BE2C (cell line): Measurements from ENCODE around the gene TEC.
"Not testable (repeated sequence)": the region's sequence is repeated elsewhere in the genome, so short reads cannot be mapped to it uniquely, and the experiment has no call there.

Source experiments
- DNase-seq: peaks from one replicate; pipeline ENCODE4 v3.0.0-alpha.2; 2020
- H3K27me3 ChIP-seq: fragments of 250-450 bp; sonication (Bioruptor Pico); 2 replicates; pipeline ENCODE4 v1.5.1; 2020; ENCODE audit warnings: mild to moderate bottlenecking
- H3K36me3 ChIP-seq: fragments of 250-450 bp; sonication (Bioruptor Pico); 2 replicates; pipeline ENCODE4 v1.5.1; 2020; ENCODE audit warnings: mild to moderate bottlenecking
- H3K4me1 ChIP-seq: fragments of 250-450 bp; sonication (Bioruptor Pico); 2 replicates; pipeline ENCODE4 v1.5.1; 2020
- H3K4me3 ChIP-seq: 2 replicates; pipeline ENCODE4 v1.5.1; 2011; ENCODE audit warnings: low read depth, low read length
- H3K9me3 ChIP-seq: fragments of 250-450 bp; sonication (Bioruptor Pico); 2 replicates; pipeline ENCODE4 v1.5.1; 2020
- TF ChIP-seq, protein P1 (sequence below): IDR thresholded peaks from 2 replicates; pipeline ENCODE4 v1.5.1; 2012; ENCODE audit warnings: mild to moderate bottlenecking, low read depth, low read length

TEC gene

GRCh38 chr4:48226199-48226598, 43.4 kb downstream of the TEC start:
- no peak overlapping the region for H3K4me3 ChIP-seq
- no peaks in the 10 kb centered on the region for H3K36me3 ChIP-seq
- TF ChIP-seq, protein P1, sequence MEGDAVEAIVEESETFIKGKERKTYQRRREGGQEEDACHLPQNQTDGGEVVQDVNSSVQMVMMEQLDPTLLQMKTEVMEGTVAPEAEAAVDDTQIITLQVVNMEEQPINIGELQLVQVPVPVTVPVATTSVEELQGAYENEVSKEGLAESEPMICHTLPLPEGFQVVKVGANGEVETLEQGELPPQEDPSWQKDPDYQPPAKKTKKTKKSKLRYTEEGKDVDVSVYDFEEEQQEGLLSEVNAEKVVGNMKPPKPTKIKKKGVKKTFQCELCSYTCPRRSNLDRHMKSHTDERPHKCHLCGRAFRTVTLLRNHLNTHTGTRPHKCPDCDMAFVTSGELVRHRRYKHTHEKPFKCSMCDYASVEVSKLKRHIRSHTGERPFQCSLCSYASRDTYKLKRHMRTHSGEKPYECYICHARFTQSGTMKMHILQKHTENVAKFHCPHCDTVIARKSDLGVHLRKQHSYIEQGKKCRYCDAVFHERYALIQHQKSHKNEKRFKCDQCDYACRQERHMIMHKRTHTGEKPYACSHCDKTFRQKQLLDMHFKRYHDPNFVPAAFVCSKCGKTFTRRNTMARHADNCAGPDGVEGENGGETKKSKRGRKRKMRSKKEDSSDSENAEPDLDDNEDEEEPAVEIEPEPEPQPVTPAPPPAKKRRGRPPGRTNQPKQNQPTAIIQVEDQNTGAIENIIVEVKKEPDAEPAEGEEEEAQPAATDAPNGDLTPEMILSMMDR = no peak
- no peaks in the 10 kb centered on the region for H3K9me3 ChIP-seq
- DNase-seq = no peak
- peaks cover 33% of the 10 kb centered on the region for H3K27me3 ChIP-seq
- no peaks in the 10 kb centered on the region for H3K4me1 ChIP-seq

- Histone ChIP-seq H3K36me3 (no peaks in the 10 kb centered on the region), H3K4me1 (no peaks in the 10 kb centered on the region), H3K4me3 (no peak overlapping the region), H3K9me3 (no peaks in the 10 kb centered on the region), H3K27me3 (peaks cover 33% of the 10 kb centered on the region)
- DNase-seq = no peak
- TF ChIP-seq, protein P1 = no peak
These were observed 44.1 kb downstream of the TEC start for GRCh38 chr4:48225368-48226141.

- no peak overlapping the region for H3K4me3 ChIP-seq
- H3K36me3 ChIP-seq = no peaks in the 10 kb centered on the region
- no peaks in the 10 kb centered on the region for H3K4me1 ChIP-seq
- TF ChIP-seq, protein P1 = no peak
- no peak for DNase-seq
- peaks cover 33% of the 10 kb centered on the region for H3K27me3 ChIP-seq
- H3K9me3 ChIP-seq = no peaks in the 10 kb centered on the region
These were observed 45.0 kb downstream of the TEC start for GRCh38 chr4:48224606-48225005.

- peaks cover 33% of the 10 kb centered on the region for H3K27me3 ChIP-seq
- H3K4me3 ChIP-seq = no peak overlapping the region
- DNase-seq = no peak
- H3K9me3 ChIP-seq = no peaks in the 10 kb centered on the region
- H3K36me3 ChIP-seq = no peaks in the 10 kb centered on the region
- TF ChIP-seq, protein P1 = no peak
- no peaks in the 10 kb centered on the region for H3K4me1 ChIP-seq
These were observed 45.9 kb downstream of the TEC start for GRCh38 chr4:48223633-48224295.

DNA sequence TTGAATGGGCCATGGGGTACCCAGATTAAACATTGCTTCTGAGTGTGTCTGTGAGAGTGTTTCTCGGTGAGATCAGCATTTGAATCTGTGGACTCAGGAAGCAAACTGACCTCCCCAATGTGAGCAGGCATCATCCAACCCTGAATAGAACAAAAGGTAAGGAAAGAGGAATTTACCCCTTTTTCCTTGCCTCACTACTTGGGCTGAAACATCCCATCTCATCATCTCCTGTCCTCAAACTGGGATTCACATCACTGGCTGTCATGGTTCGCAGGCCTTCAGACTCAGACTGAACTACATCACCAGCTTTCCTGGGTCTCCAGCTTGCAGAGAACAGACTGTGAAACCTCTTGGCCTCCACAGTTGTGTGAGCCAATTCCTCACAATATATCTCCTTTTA, 47.1 kb downstream of the TEC start:
- H3K27me3 ChIP-seq = peaks cover 30% of the 10 kb centered on the region
- no peak for DNase-seq
- H3K4me3 ChIP-seq = no peak overlapping the region
- no peaks in the 10 kb centered on the region for H3K9me3 ChIP-seq
- H3K4me1 ChIP-seq = no peaks in the 10 kb centered on the region
- TF ChIP-seq, protein P1 = no peak
- H3K36me3 ChIP-seq = no peaks in the 10 kb centered on the region

- H3K27me3 ChIP-seq, H3K36me3 ChIP-seq, H3K9me3 ChIP-seq, H3K4me3 ChIP-seq, DNase-seq, H3K4me1 ChIP-seq: not testable (repeated sequence)
These were observed 50.2 kb downstream of the TEC start for GRCh38 chr4:48219430-48219829.
